GF-D8 (cell line): ENCODE results near the gene VRK2.
"Not testable (repeated sequence)": the region's sequence is repeated elsewhere in the genome, so short reads cannot be mapped to it uniquely, and the experiment has no call there.

Experiments used
- DNase-seq: peaks from one replicate; lab custom pipeline; 2025; lab: John Stamatoyannopoulos, UW

VRK2 gene

DNA sequence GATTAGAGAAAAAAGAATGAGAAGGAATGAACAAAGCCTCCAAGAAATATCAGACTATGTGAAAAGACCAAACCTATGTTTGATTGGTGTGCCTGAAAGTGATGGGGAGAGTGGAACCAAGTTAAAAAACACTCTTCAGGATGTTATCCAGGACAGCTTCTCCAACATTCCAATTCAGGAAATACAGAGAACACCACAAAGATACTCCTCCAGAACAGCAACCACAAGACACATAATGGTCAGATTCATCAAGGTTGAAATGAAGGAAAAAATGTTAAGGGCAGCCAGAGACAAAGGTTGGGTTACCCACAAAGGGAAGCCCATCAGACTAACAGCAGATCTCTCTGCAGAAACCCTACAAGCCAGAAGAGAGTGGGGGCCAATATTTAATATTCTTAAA, 123.2 kb downstream of the VRK2 start:
- DNase-seq: not testable (repeated sequence)

DNA sequence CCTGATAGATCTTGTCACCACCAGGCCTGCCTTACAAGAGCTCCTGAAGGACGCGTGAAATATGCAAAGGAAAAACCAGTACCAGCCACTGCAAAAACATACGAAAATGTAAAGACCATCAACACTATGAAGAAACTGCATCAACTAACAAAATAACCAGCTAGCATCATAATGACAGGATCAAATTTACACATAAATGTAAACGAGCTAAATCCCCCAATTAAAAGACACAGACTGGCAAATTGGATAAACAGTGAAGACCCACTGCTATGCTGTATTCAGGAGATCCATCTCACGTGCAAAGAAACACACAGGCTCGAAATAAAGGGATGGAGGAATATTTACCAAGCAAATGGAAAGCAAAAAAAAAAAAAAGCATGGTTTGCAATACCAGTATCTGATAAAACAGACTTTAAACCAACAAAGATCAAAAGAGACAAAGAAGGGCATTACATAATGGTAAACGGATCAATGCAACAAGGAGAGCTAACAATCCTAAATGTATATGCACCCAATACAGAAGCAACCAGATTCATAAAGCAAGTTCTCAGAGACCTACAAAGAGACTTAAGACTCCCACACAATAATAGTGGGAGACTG, 123.8 kb downstream of the VRK2 start:
- DNase-seq: not testable (repeated sequence)

DNA sequence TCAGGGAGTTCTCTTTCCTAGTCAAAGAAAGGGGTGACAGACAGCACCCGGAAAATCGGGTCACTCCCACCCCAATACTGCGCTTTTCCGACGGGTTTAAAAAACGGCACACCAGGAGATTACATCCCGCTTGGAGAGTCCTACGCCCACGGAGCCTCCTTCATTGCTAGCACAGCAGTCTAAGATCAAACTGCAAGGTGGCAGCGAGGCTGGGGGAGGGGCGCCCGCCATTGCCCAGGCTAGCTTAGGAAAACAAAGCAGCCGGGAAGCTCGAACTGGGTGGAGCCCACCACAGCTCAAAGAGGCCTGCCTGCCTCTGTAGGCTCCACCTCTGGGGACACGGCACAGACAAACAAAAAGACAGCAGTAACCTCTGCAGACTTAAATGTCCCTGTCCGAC, 125.2 kb downstream of the VRK2 start:
- not testable (repeated sequence) for DNase-seq

DNA sequence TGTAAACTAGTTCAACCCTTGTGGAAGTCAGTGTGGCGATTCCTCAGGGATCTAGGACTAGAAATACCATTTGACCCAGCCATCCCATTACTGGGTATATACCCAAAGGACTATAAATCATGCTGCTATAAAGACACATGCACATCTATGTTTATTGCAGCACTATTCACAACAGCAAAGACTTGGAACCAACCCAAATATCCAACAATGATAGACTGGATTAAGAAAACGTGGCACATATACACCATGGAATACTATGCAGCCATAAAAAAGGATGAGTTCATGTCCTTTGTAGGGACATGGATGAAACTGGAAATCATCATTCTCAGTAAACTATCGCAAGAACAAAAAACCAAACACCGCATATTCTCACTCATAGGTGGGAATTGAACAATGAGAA, 130.6 kb downstream of the VRK2 start:
- DNase-seq: not testable (repeated sequence)

GRCh38 chr2:58180175-58180574, 133.6 kb downstream of the VRK2 start:
- not testable (repeated sequence) for DNase-seq

- DNase-seq: no peak
These were observed 134.0 kb downstream of the VRK2 start for GRCh38 chr2:58180635-58181034.

GRCh38 chr2:58182527-58182926, 135.9 kb downstream of the VRK2 start:
- no peak for DNase-seq

DNA sequence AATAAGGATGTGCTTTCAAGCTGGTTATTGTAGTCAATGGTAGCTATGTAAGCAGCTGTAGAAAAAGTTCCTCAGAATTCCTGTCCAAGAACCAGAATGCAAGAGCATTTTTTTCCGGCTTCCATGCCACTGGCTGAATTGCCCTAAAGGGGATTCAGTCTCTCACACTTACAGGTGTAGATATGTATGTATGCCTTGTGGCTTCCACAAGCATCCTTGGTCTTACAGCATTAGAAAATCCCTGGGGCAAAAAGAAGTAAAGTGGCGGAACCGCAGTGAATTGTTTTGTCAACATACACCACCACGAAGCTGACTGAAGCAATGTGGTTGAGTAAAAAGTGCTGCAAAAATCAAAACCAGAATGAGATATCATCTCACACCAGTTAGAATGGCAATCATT, 139.9 kb downstream of the VRK2 start:
- no peak for DNase-seq

DNA sequence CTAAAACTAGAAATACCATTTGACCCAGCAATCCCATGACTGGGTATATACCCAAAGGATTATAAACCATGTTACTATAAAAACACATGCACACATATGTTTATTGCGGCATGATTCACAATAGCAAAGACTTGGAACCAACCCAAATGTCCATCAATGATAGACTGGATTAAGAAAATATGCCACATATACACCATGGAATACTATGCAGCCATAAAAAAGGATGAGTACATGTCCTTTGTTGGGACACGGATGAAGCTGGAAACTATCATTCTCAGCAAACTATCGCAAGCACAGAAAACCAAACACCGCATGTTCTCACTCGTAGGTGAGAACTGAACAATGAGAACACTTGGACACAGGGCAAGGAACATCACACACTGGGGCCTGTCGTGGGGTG, 140.4 kb downstream of the VRK2 start:
- not testable (repeated sequence) for DNase-seq

DNA sequence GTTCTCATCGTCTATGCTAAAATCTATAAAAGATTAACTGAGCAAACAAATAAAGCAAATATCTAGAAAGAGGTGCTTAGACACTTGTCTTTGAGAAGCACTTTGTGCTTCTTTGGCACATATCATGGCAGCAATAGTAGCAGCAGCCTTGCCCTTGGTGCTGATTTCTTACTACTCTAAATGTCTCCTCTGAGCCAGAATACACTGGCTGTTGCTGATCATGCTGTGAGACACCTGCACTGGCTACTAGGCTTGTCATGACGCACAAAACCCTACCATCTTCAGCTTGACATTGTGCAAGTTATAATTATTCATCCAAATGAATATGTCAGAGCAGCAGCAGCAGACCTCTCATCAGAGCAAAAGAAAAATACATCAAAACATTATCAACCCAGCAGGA, 147.9 kb downstream of the VRK2 start:
- DNase-seq: no peak

DNA sequence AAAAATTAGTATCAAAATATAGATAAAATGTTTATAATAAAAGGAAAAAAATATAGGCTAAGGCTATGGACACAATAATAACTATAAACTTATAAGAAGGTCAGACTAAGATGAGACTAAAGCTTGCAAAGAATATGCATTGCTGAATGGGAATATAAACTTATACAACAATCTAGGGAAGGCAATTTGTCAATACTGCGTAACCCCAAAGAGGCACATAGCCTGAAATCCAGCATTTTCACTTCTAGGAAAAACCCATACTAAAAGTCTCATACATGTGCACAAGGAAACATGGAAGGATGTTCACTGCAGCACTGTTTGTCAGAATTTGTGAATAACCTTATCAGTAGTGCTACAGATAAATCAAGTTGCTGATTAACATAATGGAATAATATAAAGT, 149.1 kb downstream of the VRK2 start:
- no peak for DNase-seq

- DNase-seq: no peak
These were observed 151.3 kb downstream of the VRK2 start for GRCh38 chr2:58197894-58198293.

DNA sequence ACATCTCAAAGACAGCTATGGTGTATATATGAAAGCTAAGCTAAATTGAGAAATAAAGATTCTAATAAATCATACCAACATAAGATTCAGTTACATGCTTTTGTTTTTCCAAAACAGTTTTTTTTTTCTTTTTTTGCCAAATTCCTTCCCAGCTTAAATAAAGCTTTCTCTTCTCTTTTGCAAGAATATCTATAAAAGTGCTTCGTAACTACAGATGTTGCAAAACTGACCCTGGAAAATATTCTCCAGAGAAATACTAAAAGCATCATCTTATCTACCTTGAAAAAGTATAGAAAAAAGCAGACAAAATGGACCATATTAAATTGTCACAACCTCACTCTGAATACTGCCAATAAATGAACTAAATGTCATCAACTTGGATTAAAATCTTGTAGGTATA, 155.8 kb downstream of the VRK2 start:
- DNase-seq: no peak

DNA sequence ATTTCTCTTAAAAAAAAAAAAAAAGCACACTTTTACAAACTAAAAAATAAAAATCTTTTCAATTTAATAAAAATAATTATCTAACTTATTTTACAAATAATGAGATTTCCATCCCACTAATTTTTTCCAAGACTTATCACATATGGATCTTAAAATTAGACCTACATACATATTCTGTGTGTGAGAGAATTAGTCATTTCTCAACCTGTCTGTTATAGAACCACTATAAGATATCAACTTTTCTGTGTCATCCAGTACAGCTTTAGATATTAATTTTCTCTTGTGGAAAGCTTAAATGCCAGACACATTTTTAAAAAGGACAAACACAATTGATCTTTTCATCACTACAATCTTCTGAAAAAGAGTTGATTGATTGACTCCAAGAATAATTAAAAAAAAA, 156.4 kb downstream of the VRK2 start:
- DNase-seq: no peak

- no peak for DNase-seq
These were observed 157.8 kb downstream of the VRK2 start for GRCh38 chr2:58204195-58204959.

DNA sequence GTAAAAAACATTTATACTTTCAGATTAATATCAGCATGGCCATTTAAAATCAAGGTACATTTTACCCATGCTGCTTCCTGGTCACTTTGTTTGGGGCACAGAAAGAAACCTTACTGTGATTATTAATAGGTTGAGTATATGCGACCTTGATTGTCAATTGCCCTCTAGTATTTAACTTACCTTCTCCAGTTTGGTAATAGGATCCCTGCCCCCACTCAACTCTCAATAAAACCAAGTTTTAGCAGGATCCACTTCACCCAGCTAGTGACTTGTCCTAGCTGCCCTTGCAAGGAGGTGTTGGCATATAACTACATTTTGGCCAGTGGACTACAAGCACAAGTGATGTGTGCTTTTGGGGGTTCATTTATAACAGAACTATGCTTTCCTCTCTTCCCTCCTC, 160.2 kb downstream of the VRK2 start:
- DNase-seq: no peak

GRCh38 chr2:58207189-58207588, 160.6 kb downstream of the VRK2 start:
- DNase-seq: no peak
